Activated naive CD8-positive, alpha-beta T cell treated with anti-CD3 and anti-CD28 coated beads, Interleukin-2, amount 10 ng/mL, durations not matched to agents 7 days and 5 days (primary cell): ENCODE data around the gene ADCY4. TPM values are rescaled to one million over a fixed set of nuclear protein-coding genes. Genes with fewer than 3 reads are reported as not detected.
A peak's percentile ranks its signal among the peaks of the same experiment; 100 is the strongest.

Source experiments
- ATAC-seq: fragments of 150-1000 bp; cut with Tn5 transposase; one replicate; pipeline ENCODE4 v1.10.0; 2021; ENCODE audit warnings: low read depth, moderate library complexity
- POLR2A ChIA-PET: fragments of 350-600 bp; sonication (Branson Sonifier 250); formaldehyde crosslinking; loops from one replicate; lab custom pipeline; 2021; ENCODE audit warnings: antibody characterized with exemption; lab: Charles Lee
- DNase-seq: peaks from one replicate; pipeline ENCODE4 v3.0.0; 2021
- H3K27ac Mint-ChIP-seq: one replicate; pipeline ENCODE4 v1.8.0; 2022; ENCODE audit warnings: mild to moderate bottlenecking, mixed read lengths
- H3K27me3 Mint-ChIP-seq: one replicate; pipeline ENCODE4 v1.8.0; 2022; ENCODE audit warnings: mild to moderate bottlenecking, moderate library complexity, mixed read lengths
- H3K36me3 Mint-ChIP-seq: one replicate; pipeline ENCODE4 v1.8.0; 2021; ENCODE audit warnings: mild to moderate bottlenecking, mixed read lengths
- H3K4me1 Mint-ChIP-seq: one replicate; pipeline ENCODE4 v1.8.0; 2021; ENCODE audit warnings: mixed read lengths
- H3K4me3 Mint-ChIP-seq: one replicate; pipeline ENCODE4 v1.8.0; 2022; ENCODE audit warnings: mild to moderate bottlenecking, moderate library complexity, mixed read lengths
- H3K9me3 Mint-ChIP-seq: one replicate; pipeline ENCODE4 v1.8.0; 2021; ENCODE audit warnings: mixed read lengths
- total RNA-seq, 2 experiments: library from RNA; stranded (reverse); gene quantifications; one replicate each; pipeline ENCODE4 v1.2.3, GENCODE V29; 2021

Gene ADCY4
- total RNA-seq, 2 experiments from 2014 or later: 4.4 to 6.3 TPM

DNA sequence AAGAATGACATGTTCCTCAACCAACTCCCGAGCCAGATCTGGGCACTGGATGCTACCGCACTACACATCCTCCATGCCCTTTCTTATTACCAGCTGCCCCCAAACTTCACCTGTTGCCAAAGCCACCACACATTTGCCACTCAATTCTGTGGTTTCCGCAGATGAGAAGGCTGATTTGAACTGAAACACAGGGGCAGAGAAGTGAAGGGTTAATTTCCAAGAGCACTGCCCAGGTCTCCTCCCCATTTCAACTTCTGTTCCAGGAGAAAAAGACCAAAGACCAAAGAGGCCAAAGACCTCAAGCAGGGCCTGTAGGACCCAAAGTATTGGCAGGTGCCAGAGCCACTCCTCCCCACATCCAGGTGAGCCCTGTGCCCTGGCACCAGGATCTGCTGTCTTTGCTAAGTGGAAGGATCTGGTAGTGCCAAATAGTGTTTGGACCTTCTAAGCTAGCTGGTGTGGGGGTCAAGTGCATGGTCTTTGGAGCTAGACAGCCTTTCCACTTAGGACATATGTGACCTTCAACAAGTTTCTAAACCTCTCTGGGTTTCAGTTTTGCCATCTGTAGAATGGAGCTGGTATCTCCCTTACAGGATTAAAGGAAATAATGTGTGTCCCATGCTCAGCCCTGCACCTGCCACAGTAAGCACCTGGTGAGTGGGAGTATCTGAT, 43.3 kb downstream of the ADCY4 start:
- ATAC-seq (no peak), DNase-seq (no peak)
- H3K4me3 Mint-ChIP-seq: no peak overlapping the region
- peaks cover 14% of the 10 kb centered on the region for H3K27me3 Mint-ChIP-seq
- POLR2A ChIA-PET: interaction anchor here (0.6 to 6.9 kb wide), 4 partner anchors 12 to 49 kb away, joined by 3 to 58 read pairs (median 12); partner anchors contain the start of genes RABGGTA and TINF2
- no peaks in the 10 kb centered on the region for H3K9me3 Mint-ChIP-seq
- H3K27ac Mint-ChIP-seq: no peak overlapping the region
- peaks cover 42% of the 10 kb centered on the region for H3K36me3 Mint-ChIP-seq
- H3K4me1 Mint-ChIP-seq: peaks cover 41% of the 10 kb centered on the region

DNA sequence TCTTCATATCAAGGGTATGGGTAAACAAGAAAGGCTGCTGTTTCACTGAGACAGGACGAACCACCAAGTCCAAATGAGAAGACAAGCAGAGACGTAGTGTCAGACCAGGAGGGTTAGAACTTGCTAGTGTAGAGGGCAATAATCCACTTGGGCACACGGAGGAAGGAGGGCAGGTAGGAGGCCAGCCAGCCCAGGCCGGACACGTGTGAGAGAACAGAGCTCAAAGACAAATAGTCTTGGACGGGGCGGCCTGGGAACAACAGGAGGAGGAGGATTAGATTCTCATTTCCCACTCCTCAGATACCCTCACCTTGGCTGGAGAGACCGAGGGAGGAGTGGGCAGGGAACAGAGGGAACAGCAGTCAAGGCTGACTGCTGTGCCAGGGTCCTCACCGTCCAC, 44.1 kb downstream of the ADCY4 start:
- POLR2A ChIA-PET: interaction anchor here (0.5 to 6.9 kb wide), 8 partner anchors 9 to 193 kb away, joined by 3 to 58 read pairs (median 10); partner anchors contain the start of genes CBLN3, DHRS1, KHNYN and NOP9
- H3K4me1 Mint-ChIP-seq: peaks cover 33% of the 10 kb centered on the region
- H3K9me3 Mint-ChIP-seq: no peaks in the 10 kb centered on the region
- no peak for DNase-seq
- no peak overlapping the region for H3K27ac Mint-ChIP-seq
- H3K27me3 Mint-ChIP-seq: peaks cover 18% of the 10 kb centered on the region
- no peak overlapping the region for H3K4me3 Mint-ChIP-seq
- ATAC-seq: no peak
- H3K36me3 Mint-ChIP-seq: peaks cover 37% of the 10 kb centered on the region

DNA sequence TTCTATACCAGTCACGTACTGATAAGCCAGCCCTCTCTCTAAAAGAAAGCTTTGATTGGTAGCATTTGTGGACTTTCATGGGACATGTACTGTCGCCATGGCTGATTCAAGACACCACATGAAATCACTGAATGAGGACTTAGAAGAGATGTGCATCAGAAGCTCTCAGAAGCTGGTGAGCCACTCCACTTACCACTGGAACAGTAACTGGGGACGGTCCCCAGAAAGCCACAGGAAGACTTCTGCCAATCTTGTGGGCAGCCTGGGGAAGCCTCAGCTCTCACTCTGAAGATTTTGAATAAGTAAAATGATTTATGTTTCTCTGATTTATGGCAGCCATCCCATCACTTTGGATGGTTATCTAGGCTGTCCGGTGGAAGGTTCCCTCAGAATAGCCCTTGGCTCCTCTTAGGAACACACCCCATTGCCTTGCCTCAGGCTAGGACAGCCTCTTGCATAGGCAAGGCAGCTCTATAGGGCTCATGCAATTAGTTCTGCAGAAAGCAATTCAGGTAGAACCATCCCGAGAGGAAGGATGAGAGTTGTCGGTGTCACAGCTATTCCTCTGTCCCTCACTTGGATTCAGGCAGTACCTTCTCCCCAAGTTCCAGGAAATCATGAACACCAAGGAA, 45.1 kb downstream of the ADCY4 start:
- peaks cover 32% of the 10 kb centered on the region for H3K4me1 Mint-ChIP-seq
- H3K4me3 Mint-ChIP-seq: peak overlapping the region; percentile 41
- POLR2A ChIA-PET: interaction anchor here (0.9 to 6.9 kb wide), 9 partner anchors 10 to 140 kb away, joined by 3 to 58 read pairs (median 13); partner anchors contain the start of genes CBLN3, DHRS1, KHNYN and NOP9

DNA sequence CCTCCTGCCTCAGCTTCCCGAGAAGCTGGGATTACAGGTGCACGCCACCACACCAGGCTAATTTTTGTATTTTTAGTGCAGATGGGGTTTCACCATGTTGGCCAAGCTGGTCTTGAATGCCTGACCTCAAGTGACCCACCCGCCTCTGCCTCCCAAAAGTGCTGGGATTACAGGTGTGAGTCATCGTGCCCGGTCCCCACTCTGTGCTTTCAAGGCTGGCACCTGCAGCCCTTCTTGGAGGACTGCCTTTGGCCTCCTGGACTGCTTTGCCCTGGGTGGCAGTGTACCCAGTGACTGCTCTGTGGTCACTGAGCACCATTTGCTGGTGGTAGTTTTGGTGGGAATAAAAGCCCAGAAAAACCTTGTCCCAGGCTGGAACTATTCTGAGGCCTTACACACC, 47.9 kb downstream of the ADCY4 start:
- Mint-ChIP-seq H3K4me3 (no peak overlapping the region), H3K36me3 (peaks cover 22% of the 10 kb centered on the region), H3K4me1 (peaks cover 29% of the 10 kb centered on the region), H3K9me3 (no peaks in the 10 kb centered on the region), H3K27ac (no peak overlapping the region), H3K27me3 (peaks cover 20% of the 10 kb centered on the region)
- POLR2A ChIA-PET: no interaction called here
- ATAC-seq (no peak), DNase-seq (no peak)

More for the DNA sequence above, 45.1 kb downstream of the ADCY4 start:
- peak; percentile 97 for ATAC-seq
- peak; percentile 67 for DNase-seq
- peaks cover 18% of the 10 kb centered on the region for H3K27me3 Mint-ChIP-seq
- no peak overlapping the region for H3K27ac Mint-ChIP-seq
- no peaks in the 10 kb centered on the region for H3K9me3 Mint-ChIP-seq
- peaks cover 32% of the 10 kb centered on the region for H3K36me3 Mint-ChIP-seq

DNA sequence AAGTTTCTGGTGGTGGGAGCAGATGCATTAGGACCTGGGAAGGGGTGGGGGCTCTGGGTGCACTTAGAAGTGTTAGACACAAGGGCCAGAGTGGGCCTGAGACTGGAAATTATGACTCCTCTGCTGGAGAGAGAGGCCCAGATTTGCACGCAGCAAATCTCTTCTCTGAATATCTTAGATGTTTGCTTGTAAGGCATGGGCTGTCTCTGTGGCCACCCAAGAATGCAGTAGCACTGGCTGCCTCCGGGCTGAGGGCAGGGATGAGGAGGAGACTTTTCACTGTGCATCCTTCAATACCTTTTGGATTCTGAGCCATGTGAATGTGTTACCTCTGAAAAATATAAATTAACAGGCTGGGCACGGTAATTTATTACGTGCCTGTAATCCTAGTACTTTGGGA, 49.5 kb downstream of the ADCY4 start:
- POLR2A ChIA-PET: interaction anchor here (0.7 kb wide), 1 partner anchor 121 kb away, joined by 3 read pairs; no protein-coding TSS in a partner anchor
- no peaks in the 10 kb centered on the region for H3K9me3 Mint-ChIP-seq
- ATAC-seq: no peak
- H3K36me3 Mint-ChIP-seq: peaks cover 7% of the 10 kb centered on the region
- no peak overlapping the region for H3K27ac Mint-ChIP-seq
- H3K27me3 Mint-ChIP-seq: peaks cover 21% of the 10 kb centered on the region
- no peak for DNase-seq
- H3K4me3 Mint-ChIP-seq: no peak overlapping the region
- peaks cover 20% of the 10 kb centered on the region for H3K4me1 Mint-ChIP-seq

DNA sequence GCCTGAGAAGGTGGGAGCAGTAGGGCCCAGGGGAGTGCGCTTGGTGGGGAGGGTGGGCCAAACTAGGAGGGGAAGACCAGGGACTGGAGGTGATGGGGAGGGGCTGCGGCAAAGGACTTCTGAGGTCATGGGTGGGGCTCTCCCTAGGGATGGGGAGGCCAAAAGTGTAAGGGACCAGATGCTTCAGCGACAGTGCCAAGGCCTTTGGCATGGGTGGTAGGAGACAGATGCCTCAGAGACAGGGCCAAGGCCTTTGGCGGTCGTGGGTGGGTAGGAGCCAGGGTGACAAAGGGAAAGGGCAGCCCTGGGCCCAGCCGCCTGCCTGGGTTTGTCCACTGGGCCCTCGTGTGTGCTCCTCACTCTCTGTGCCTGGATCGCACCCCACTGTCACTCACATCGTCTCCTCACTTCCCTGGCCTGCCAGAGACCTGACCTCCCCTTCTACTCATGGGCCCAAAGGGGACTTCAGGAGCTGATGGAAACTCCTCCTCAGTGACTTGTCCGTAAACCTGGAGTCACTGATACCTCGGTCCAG, 50.3 kb downstream of the ADCY4 start:
- POLR2A ChIA-PET: interaction anchor here (0.6 kb wide), 1 partner anchor 10 kb away, joined by 4 read pairs; no protein-coding TSS in a partner anchor
- Mint-ChIP-seq H3K27me3 (peaks cover 21% of the 10 kb centered on the region), H3K27ac (no peak overlapping the region)

DNA sequence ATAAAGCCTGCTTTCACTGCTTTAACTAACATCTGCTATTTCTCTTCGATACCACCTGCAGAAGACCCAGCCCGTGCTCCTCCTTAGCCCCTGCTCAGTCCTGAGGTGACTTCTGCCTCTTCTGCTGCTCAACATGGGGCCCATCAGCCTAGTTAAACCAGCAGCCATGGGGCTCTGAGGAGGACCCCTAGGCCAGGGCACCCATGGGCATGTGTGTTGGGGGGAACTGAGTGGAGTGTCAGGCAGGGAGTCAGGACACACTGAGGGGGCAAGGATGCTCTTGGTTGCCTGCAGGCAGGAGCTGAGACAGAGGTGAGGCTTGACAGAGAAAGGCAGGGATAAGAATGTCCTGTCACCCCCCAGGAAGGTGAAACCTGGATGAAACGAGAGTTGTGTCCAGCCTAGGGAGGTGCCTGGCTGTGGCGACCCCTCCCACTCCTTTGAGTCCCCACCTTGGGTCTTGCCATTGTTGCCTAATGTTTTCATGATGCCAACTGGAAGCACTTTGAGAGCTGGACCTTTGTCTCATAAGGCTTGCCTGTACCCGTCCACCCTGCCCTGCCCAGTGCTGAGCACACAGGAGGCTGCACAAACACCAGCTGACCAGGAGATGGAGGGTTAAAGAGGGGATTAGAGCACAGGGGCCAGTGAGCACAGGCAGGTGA, 50.9 kb downstream of the ADCY4 start:
- H3K4me3 Mint-ChIP-seq: no peak overlapping the region
- H3K27ac Mint-ChIP-seq: peak overlapping the region; percentile 18
- H3K36me3 Mint-ChIP-seq: peaks cover 4% of the 10 kb centered on the region
- no peak for DNase-seq
- ATAC-seq: no peak
- H3K27me3 Mint-ChIP-seq: peaks cover 22% of the 10 kb centered on the region
- POLR2A ChIA-PET: interaction anchor here (0.7 kb wide), 1 partner anchor 16 kb away, joined by 3 read pairs; the partner anchor contains the start of genes DHRS1 and NOP9
- H3K4me1 Mint-ChIP-seq: peaks cover 16% of the 10 kb centered on the region
- H3K9me3 Mint-ChIP-seq: no peaks in the 10 kb centered on the region

More for the DNA sequence above, 50.3 kb downstream of the ADCY4 start:
- Mint-ChIP-seq H3K9me3 (no peaks in the 10 kb centered on the region), H3K4me1 (peaks cover 15% of the 10 kb centered on the region), H3K36me3 (peaks cover 4% of the 10 kb centered on the region), H3K4me3 (no peak overlapping the region)
- ATAC-seq (no peak), DNase-seq (no peak)

DNA sequence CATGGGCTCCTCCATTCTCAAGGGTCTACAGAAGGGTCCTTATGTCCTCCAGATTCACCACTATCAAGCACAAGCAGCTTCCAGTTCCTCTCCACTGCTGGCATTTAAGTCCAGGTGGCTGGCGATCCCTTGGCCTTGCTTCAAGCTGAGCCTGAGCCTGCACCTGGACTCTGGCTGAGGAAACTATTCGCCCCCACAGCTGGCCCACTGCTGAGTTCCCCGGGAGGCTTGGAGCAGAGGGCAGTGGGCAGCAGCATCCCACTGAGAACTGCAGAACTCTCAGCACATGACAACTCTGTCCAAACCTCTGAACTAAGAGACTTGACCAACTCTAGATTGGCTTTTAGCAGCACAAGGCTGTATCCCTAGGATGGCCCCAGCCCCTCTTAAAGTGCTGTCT, 52.1 kb downstream of the ADCY4 start:
- Mint-ChIP-seq H3K36me3 (peaks cover 6% of the 10 kb centered on the region), H3K4me3 (no peak overlapping the region), H3K9me3 (no peaks in the 10 kb centered on the region), H3K27ac (no peak overlapping the region), H3K4me1 (peaks cover 19% of the 10 kb centered on the region), H3K27me3 (peaks cover 19% of the 10 kb centered on the region)
- DNase-seq (no peak), ATAC-seq (no peak)
- POLR2A ChIA-PET: interaction anchor here (0.9 kb wide), 1 partner anchor 169 kb away, joined by 4 read pairs; the partner anchor contains the start of gene DCAF11

DNA sequence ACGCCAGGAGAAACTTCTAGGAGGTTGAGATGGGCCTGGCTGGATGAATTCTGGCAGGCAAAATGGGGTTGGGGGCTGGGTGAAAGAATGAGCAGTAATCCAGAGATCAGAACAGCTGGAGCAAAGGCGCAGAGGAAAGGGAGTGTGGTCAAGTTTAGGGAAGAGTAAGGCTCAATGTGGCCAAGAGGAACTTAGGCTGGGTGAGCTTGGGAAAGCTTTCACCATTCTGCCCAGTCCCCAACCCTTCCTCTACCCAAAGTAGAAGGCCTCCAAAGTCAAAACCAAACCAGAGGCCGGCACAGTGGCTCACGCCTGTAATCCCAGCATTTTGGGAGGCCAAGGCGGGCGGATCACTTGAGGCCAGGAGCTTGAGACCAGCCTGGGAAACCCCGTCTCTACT, 53.2 kb downstream of the ADCY4 start:
- Mint-ChIP-seq H3K27me3 (peaks cover 11% of the 10 kb centered on the region), H3K9me3 (no peaks in the 10 kb centered on the region), H3K4me3 (no peak overlapping the region), H3K36me3 (peaks cover 9% of the 10 kb centered on the region), H3K27ac (no peak overlapping the region), H3K4me1 (peaks cover 20% of the 10 kb centered on the region)
- ATAC-seq (no peak), DNase-seq (no peak)
- POLR2A ChIA-PET: interaction anchor here (0.9 to 5.4 kb wide), 3 partner anchors 8 to 167 kb away, joined by 3 to 19 read pairs (median 4); partner anchors contain the start of gene DCAF11

DNA sequence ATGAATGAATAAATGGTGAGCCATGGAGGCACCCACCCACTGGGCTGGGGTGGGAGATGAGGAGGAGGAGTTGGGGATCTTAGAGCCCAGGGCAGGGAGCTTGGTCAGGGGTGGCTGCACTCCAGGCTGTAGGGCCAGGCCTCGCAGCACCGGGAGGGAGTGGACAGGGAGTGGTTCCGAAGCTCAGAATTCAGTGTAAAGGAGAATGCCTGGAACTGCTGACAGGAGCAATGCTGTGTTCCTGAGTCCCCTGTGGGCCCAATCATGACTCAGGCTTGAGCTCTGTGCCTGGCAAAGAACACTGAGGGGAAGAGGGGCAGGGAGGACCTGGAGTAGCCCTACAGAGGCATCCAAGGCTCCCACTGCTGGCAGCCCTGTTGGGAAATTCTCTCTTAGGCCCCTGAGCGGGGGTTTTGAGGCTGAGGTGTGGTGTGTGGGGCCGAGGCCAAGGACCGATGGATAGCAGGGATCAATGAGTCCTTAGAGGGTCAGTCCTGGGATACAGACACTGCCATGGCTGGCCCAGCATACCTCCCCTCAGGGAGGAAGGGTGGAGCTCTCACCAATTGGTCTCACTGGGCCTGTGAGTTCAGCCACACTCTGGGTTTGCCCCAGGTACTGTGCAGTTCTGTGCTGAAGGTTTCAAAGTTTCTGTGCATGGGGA, 53.9 kb downstream of the ADCY4 start:
- Mint-ChIP-seq H3K27me3 (peaks cover 8% of the 10 kb centered on the region), H3K9me3 (no peaks in the 10 kb centered on the region), H3K27ac (no peak overlapping the region), H3K4me1 (peaks cover 20% of the 10 kb centered on the region), H3K36me3 (peaks cover 7% of the 10 kb centered on the region), H3K4me3 (no peak overlapping the region)
- POLR2A ChIA-PET: interaction anchor here (1.0 to 5.4 kb wide), 6 partner anchors 9 to 38 kb away, joined by 3 to 19 read pairs (median 7); partner anchors contain the start of genes LTB4R2, RABGGTA and TINF2
- ATAC-seq (no peak), DNase-seq (no peak)

DNA sequence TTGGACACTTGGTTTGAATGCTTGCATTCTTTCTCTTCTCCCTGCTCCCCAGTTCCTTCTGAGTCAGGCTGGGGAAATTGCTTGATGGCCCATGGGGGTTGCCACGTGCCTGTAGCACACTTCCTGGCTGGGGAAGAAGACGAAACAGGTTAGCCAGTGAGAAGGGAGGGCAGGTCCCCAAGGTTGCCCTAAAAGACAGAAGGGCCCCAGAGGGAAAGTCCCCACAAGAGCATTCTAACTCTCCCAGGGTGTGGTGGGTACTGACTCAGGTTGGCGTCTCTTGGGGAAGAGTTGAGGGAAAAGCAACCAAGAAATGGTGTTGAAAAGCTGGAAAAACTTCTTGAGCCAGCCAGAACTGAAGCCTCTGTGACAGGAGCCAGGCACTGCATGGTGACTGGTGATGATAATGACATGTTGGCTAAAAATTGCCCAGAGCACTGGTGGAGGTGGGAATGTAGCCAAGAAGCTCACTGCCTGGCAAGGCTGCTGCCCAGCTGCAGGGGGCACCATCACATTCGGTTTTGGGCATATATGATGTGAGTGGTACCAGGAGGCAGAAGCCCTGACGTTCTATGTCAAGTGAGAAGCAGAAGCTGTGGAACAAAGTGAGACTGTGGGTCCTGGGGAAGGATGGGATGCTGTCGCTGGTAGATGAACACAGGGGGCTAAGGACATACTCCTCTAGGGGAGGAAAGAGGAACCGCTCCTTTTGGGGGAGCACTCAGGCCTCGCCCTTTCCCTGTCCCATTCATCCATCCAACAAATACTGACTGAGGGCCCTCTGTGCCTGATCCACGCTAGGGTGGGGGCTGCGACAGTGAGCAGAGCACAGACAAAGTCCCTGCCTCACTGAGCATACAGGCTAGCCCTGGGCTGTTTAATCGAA, 55.3 kb downstream of the ADCY4 start:
- DNase-seq (no peak), ATAC-seq (peak; percentile 71)
- POLR2A ChIA-PET: interaction anchor here (0.9 to 5.4 kb wide), 6 partner anchors 8 to 37 kb away, joined by 3 to 19 read pairs (median 7); partner anchors contain the start of genes LTB4R2, RABGGTA and TINF2
- Mint-ChIP-seq H3K4me3 (no peak overlapping the region), H3K4me1 (peaks cover 23% of the 10 kb centered on the region), H3K9me3 (no peaks in the 10 kb centered on the region), H3K36me3 (peaks cover 7% of the 10 kb centered on the region), H3K27me3 (peaks cover 7% of the 10 kb centered on the region), H3K27ac (peak overlapping the region; percentile 28)
